HFFc6 (cell line): ENCODE measurements around the gene TRPC4AP. TPM values are rescaled to one million over a fixed set of nuclear protein-coding genes. Genes with fewer than 3 reads are reported as not detected.

Experiments used
- DNase-seq: peaks from one replicate; pipeline ENCODE4 v3.0.0-alpha.2; 2018
- H3K27ac Mint-ChIP-seq: 2 replicates; pipeline ENCODE4 v1.8.0; 2020; ENCODE audit warnings: mild to moderate bottlenecking, mixed read lengths
- H3K27me3 Mint-ChIP-seq: 2 replicates; pipeline ENCODE4 v1.8.0; 2021; ENCODE audit warnings: mild to moderate bottlenecking, moderate library complexity, mixed read lengths; ENCODE audit not compliant: insufficient read depth
- H3K36me3 Mint-ChIP-seq: 2 replicates; pipeline ENCODE4 v1.8.0; 2021; ENCODE audit warnings: low read depth, mixed read lengths
- H3K4me1 Mint-ChIP-seq: 2 replicates; pipeline ENCODE4 v1.8.0; 2020; ENCODE audit warnings: low read depth, mixed read lengths
- H3K4me3 Mint-ChIP-seq: 2 replicates; pipeline ENCODE4 v1.8.0; 2020; ENCODE audit warnings: mild to moderate bottlenecking, moderate library complexity, mixed read lengths
- H3K9me3 Mint-ChIP-seq: 2 replicates; pipeline ENCODE4 v1.8.0; 2020; ENCODE audit warnings: mild to moderate bottlenecking, mixed read lengths
- CTCF ChIP-seq: fragments of 200-600 bp; sonication (generic); IDR thresholded peaks from 2 replicates; pipeline ENCODE4 v1.5.0; 2021; ENCODE audit warnings: antibody characterized with exemption, mild to moderate bottlenecking
- total RNA-seq, 6 experiments: library from RNA; stranded (reverse); fragmentation: NEBNext Ultra II Directional; extraction: Animal tissue kit (Norgen Biotek cat#: 25700); gene quantifications; 2 replicates in 1 of 6; 3 replicates in 5 of 6; pipeline ENCODE4 v1.2.3, GENCODE V29; 2021

Gene TRPC4AP
- total RNA-seq, 6 experiments from 2014 or later, result 70.7 to 89.8 (median 81.6) TPM

GRCh38 chr20:35018590-35019371 lies 73.8 kb downstream of the TRPC4AP start:
- Mint-ChIP-seq H3K9me3 (no peaks in the 10 kb centered on the region), H3K27me3 (peaks cover 4% of the 10 kb centered on the region; the same call in 1 of the 2 replicates), H3K4me3 (no peak overlapping the region), H3K4me1 (peaks cover 49% of the 10 kb centered on the region), H3K27ac (peak overlapping the region; percentile 61), H3K36me3 (peaks cover 27% of the 10 kb centered on the region)
- no peak for DNase-seq
- TF ChIP-seq CTCF, result no peak

DNA sequence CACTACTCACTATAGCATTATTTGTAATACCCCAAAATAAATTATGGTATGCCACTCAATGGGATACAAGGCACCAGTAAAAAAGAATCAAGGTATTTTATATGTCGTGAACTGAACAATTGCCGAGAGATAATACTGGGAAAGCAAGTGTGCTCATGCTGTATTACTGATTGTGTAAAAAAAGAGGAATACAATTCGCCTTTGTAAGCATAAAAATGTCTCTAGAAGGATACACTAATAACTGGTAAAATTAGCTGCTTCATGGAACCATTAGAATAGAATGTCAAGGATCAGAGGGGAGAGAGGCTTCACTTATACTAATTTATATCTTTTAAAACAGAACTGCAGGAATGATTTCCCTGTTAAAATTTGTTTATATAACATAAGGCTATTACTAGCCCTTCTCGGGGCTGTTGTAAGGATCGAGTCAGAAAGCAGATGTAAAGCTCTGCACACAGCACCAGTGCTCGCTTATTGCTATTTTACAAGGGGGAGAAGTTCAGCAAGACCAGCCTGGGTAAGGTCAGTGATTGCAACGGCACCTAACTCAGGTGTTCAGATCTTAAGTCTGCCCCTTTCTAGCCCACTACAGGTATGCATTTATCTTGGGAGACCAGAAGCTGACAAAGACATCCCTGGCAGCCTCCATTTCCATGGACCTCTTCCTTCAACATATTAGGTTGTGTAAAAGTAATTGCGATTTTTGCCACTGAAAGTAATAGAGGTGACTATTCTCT lies 75.3 kb downstream of the TRPC4AP start:
- H3K9me3 Mint-ChIP-seq, result no peaks in the 10 kb centered on the region
- H3K4me1 Mint-ChIP-seq, result peaks cover 49% of the 10 kb centered on the region
- H3K36me3 Mint-ChIP-seq, result peaks cover 32% of the 10 kb centered on the region
- H3K27me3 Mint-ChIP-seq, result peaks cover 4% of the 10 kb centered on the region; the same call in 1 of the 2 replicates
- no peak for TF ChIP-seq CTCF
- no peak overlapping the region for H3K4me3 Mint-ChIP-seq
- H3K27ac Mint-ChIP-seq, result peak overlapping the region; percentile 64
- no peak for DNase-seq

DNA sequence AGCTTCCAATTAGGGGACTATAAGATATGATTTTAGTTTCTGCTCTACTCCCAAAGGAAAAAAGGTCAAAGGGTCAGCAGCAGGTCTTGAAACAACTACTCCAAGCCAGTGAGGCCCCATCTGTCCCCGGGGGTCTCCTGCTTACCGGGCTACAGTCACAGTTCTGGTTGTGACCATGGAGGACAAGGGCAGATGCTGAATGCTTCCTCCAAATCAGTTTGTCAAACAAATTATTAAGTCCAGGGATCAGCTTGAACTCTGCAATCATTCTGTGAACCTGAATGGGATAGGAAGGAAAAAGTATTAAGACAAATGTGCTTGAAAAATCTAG lies 76.8 kb downstream of the TRPC4AP start:
- Mint-ChIP-seq H3K4me1 (peaks cover 39% of the 10 kb centered on the region), H3K9me3 (no peaks in the 10 kb centered on the region), H3K27ac (no peak overlapping the region), H3K36me3 (peaks cover 37% of the 10 kb centered on the region), H3K27me3 (peaks cover 2% of the 10 kb centered on the region; the same call in 1 of the 2 replicates), H3K4me3 (no peak overlapping the region)
- no peak for TF ChIP-seq CTCF
- no peak for DNase-seq

DNA sequence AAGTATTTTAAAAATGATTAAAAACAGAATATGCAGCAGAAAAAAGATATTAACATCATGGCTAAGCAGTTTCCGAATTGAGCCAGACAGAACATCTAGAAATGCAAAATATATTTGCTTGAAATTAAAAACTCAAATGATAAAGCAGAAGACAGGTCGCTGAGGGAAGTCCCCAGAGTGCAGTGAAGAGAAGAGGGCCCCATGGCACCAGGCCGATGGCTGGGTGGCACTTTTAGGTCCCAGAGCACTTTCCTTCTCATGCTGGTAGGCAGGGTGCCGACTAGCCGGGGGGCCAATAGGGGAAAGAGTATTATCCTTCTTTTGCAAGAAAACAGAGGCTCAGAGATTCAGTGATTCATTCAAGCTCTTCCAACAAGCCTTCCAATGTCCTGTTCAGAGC lies 78.1 kb downstream of the TRPC4AP start:
- H3K4me3 Mint-ChIP-seq, result no peak overlapping the region; the same call in 1 of the 2 replicates
- H3K27ac Mint-ChIP-seq, result no peak overlapping the region
- H3K36me3 Mint-ChIP-seq, result peaks cover 37% of the 10 kb centered on the region
- no peak for DNase-seq
- peaks cover 27% of the 10 kb centered on the region for H3K4me1 Mint-ChIP-seq
- TF ChIP-seq CTCF, result no peak
- H3K9me3 Mint-ChIP-seq, result no peaks in the 10 kb centered on the region
- no peaks in the 10 kb centered on the region for H3K27me3 Mint-ChIP-seq

DNA sequence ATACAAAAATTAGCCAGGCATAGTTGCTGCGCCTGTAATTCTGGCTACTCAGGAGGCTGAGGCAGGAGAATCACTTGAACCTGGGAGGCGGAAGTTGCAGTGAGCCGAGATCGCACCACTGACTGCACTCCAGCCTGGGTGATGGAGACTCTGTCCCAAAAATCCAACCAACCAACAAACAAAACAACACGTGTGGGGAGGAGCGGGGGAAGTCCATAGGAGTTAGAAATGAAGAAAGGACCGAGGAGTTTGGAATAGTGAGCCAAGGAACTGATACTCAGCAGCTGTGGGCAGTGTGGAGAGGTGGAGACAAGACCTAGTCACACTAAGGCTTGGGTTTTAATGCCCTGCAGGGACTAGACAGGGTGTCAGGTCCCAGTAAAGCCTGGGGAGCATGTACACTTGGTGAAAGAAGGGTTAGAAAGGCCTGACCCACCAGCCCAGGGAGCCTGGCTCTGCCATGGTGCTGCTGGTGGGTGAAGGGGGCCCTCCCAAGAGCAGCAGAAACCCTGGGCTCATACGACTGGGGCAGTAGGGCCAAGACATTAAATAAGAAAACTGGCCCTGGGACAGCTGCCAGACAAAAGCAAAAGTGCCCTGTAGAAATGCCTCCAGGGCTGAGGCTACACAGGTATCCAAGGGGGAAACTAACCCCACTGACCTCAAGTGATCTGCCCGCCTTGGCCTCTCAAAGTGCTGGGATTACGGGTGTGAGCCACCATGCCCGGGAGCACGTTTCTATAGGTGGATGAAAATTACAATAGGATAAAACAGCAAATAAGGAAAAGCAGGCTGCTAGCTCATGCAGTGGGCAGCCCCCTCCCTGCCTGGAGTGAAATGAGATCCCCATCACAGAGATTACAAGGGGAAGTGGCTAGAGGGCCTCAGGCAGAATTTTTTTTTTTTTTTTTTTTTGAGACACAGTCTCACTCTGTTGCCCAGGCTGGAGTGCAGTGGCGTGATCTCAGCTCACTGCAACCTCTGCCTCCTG lies 78.9 kb downstream of the TRPC4AP start:
- H3K4me3 Mint-ChIP-seq, result no peak overlapping the region; the same call in 1 of the 2 replicates

More for the DNA sequence above, 78.9 kb downstream of the TRPC4AP start:
- H3K36me3 Mint-ChIP-seq, result peaks cover 37% of the 10 kb centered on the region
- peaks cover 25% of the 10 kb centered on the region for H3K4me1 Mint-ChIP-seq
- no peak overlapping the region for H3K27ac Mint-ChIP-seq
- no peaks in the 10 kb centered on the region for H3K9me3 Mint-ChIP-seq
- DNase-seq, result no peak
- H3K27me3 Mint-ChIP-seq, result peaks cover 5% of the 10 kb centered on the region
- no peak for TF ChIP-seq CTCF
